Measurements from ENCODE around the gene TAF11L8. TPM values are rescaled to one million over a fixed set of nuclear protein-coding genes. Genes with fewer than 3 reads are reported as not detected.

TAF11L8 gene
- total RNA-seq, 2 experiments from 2014 or later: not detected

Other genes with a start within 250 kb of the TAF11L8 start
- gene TAF11L2, start 92.7 kb downstream of the TAF11L8 start, total RNA-seq: not detected
- gene TAF11L3, start 72.6 kb downstream of the TAF11L8 start, total RNA-seq: not detected
- not detected for gene TAF11L4, start 69.2 kb downstream of the TAF11L8 start, total RNA-seq
- gene TAF11L5, start 65.7 kb downstream of the TAF11L8 start, total RNA-seq: not detected
- gene TAF11L6, start 62.3 kb downstream of the TAF11L8 start, total RNA-seq: not detected
- not detected for gene TAF11L7, start 5.2 kb downstream of the TAF11L8 start, total RNA-seq
- gene TAF11L9, start 3.4 kb upstream of the TAF11L8 start, total RNA-seq: not detected
- not detected for gene TAF11L10, start 6.9 kb upstream of the TAF11L8 start, total RNA-seq
- gene TAF11L11, start 13.2 kb upstream of the TAF11L8 start, total RNA-seq: not detected
- gene TAF11L12, start 19.4 kb upstream of the TAF11L8 start, total RNA-seq: not detected
- not detected for gene TAF11L13, start 41.1 kb upstream of the TAF11L8 start, total RNA-seq
- not detected for gene TAF11L14, start 43.5 kb upstream of the TAF11L8 start, total RNA-seq

Measured in activated naive CD8-positive, alpha-beta T cell treated with anti-CD3 and anti-CD28 coated beads for 36 hours (primary cell).